ENCODE measurements around the gene TMEM200A.
"Not testable (repeated sequence)": the region's sequence is repeated elsewhere in the genome, so short reads cannot be mapped to it uniquely, and the experiment has no call there.

The TMEM200A gene

DNA sequence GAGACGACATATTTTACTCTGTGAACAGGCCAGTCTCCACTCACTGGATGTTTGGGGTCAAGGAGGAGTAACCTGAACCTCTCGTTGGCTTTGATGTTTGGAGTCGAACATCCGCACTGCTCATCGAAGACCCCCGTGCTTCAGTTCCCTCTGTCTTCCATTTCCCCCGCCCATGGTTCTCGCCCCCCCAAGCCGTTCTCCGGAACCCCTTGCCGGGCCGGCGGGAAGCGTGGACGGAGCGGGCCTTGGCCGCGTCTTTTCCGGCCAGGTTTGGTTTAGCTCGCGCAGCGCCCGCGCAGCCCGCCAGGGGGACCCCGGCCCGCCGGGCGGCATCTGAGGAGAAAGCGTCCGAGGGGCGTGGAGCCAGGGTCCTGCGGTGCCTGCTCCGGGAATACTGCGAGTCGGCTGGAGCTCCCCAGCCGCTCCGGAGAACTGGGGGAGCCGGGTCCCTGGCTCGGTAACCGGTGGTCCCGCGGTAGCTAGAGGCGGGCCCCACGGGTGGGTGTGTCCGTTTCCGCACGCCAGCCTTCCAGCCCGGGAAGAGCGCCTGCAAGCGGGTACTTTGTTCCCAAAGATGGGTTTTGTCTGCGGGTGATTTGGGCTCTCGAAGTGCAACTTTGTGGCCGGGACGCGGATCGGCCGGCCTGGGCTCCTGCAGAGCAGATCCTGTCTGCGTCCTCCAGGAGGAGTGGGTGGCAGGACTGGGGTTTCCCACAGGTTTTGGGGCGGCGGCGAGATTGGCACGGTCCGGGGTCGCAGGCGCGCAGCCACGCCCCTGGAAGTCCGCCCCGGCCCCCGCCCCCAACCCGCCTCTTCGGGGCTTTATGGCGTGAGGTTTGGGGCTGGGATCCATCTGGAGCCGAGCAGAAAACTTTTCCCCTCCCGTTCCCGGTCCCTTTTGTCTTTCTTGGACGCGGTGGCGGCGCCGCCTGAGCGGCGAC is at the start of gene TMEM200A:
TSS of gene TMEM200A (plus strand) at position 852 of the 941 bp plus-strand sequence. CDS start 74,406 bp downstream, outside the sequence.
- DNase-seq (ENCODE audit: low read depth in 2 of 2, low spot score in 1 of 2) = no peak

DNA sequence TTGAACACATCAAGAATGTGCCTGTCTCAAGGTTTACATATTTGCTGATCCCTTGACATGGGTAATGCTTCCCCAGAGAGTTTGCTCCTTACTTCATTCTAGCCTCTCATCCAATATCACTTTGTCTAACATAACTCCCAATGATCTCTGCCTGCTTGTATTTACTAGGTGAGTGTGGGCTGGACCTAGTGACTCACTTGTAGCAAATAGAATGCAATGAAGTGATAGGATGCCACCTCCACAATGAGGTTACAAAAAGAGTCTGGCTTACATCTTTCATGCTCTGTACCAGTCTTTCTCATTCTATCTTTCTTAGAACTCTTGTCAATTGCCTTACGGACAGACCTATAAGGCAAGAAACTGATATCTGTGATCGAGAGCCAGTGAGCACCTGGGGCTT is 44.9 kb upstream of the TMEM200A start:
- no peak for DNase-seq (ENCODE audit: low read depth in 2 of 2, low spot score in 1 of 2)

DNA sequence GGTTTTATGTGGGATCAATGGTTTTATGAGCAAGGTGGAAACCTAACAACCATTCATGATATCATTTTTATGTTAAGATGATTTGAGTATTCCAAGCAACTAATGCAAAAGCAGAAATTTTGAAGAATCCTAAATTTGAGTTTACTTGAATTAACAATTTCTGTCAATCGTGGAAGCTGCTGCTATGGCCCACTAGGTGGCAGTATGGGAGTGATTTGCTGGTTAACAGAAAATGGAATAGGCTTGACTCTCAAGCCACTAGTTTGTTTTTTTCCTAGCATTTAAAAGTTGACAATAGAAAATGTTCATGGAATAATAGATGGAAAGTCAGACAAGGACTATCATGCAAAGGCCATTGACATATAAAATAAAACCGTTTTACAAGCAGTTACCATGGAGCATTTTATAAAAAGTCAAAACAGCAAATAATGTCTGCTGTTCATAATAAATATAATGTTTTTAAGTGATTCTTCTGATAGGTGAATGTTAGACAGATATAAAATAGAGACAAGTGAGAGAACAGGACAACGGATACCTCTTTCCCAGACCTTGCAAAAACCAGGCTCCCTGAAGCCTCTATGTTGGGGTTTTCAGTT is 43.0 kb upstream of the TMEM200A start:
- peak; percentile 34 to 36 for DNase-seq (ENCODE audit: low read depth in 2 of 2, low spot score in 1 of 2)

DNA sequence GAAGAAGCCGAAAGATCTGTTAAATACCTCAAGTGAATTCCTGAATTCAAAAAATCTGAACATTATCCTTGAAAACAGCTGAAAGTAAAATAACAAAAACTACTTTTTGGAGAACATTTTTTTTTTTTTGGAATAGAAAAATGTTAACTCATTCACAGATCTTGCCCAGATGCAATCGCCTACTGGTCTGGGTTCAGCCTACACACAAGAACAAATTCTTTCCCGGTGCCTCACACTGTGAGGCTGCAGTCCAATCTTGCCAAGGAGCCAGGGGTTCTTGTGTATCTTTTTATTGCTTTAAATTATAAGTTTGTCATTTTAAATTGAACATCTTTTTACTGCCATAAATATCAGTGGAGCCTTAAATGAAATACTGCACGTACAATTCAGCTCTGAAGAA is 41.2 kb upstream of the TMEM200A start:
- DNase-seq (ENCODE audit: low read depth in 2 of 2, low spot score in 1 of 2) = no peak

DNA sequence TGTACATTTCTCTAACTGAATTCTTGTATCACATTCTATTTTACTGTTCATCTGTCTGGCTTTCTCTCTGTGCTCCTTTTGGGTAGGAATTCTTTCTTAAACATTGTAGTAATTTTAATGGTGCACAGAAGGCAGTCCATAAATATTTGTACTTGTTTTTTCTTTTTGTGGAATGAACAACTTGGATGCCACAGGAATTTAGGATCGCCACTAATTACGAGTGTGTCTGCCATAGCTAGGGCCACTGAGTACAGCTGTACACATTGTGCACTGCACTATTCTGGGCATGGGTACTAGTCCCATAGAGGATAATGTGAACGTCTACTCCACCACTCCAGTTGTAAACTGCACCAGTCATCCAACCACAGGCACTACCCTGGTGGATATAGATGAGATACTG is 39.3 kb upstream of the TMEM200A start:
- DNase-seq (ENCODE audit: low read depth in 2 of 2, low spot score in 1 of 2) = no peak

DNA sequence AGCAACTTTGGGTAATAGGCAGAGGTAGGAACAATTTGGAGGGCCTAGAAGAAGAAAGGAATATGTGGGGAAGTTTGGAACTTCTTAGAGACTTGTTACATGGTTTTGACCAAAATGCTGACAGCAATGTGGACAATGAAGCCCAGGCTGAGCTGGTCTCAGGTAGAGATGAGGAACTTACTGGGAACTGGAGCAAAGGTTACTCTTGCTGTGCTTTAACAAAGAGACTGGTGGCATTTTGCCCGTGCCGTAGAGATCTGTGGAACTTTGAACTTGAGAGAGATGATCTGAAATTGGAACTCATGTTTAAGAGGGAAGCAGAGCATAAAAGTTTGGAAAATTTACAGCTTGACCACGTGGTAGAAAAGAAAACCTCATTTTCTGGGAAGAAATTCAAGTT is 28.3 kb upstream of the TMEM200A start:
- DNase-seq (ENCODE audit: low read depth in 2 of 2, low spot score in 1 of 2) = no peak

DNA sequence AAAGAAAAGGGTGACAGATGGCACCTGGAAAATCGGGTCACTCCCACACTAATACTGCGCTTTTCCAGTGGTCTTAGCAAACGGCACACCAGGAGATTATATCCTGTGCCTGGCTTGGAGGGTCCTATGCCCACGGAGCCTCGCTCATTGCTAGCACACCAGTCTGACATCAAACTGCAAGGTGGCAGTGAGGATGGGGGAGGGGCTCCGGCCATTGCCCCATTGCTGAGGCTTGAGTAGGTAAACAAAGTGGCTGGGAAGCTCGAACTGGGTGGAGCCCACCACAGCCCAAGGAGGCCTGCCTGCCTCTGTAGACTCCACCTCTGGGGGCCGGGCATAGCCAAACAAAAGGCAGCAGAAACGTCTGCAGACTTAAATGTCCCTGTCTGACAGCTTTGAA is 19.5 kb upstream of the TMEM200A start:
- not testable (repeated sequence) for DNase-seq (ENCODE audit: low read depth in 2 of 2, low spot score in 1 of 2)

DNA sequence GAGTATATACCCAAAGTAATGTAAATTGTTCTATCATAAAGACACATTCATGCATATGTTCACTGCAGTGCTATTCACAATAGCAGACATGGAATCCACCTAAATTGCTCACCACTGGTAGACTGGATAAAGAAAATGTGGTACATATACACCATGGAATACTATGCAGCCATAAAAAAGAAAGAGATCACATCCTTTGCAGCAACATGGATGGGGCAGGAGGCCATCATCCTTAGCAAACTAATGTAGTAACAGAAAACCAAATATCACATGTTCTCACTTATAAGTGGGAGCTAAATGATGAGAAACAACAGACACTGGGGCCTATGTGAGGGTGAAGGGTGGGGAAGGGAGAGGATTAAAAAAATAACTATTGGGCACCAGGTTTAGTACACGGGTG is 11.5 kb upstream of the TMEM200A start:
- DNase-seq (ENCODE audit: low read depth in 2 of 2, low spot score in 1 of 2) = no peak

DNA sequence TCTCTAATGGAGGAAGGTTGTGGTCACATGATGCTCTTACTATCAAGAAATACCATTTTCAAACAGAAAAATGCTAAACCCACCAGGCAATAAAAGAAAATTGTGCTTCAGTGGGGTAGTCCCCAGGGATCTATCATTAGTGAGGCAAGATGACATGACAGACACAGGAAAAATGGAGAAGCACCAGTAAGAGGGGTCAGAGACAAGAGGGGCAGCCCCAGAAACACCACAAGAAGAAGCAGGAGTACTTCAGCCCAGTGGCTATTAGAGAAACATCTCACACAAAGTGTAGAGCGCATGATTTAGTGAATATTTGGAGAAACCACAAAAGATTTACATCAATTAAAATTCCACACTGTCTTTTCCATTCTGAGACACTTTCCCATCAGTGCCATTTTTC is 10.2 kb upstream of the TMEM200A start:
- no peak for DNase-seq (ENCODE audit: low read depth in 2 of 2, low spot score in 1 of 2)

DNA sequence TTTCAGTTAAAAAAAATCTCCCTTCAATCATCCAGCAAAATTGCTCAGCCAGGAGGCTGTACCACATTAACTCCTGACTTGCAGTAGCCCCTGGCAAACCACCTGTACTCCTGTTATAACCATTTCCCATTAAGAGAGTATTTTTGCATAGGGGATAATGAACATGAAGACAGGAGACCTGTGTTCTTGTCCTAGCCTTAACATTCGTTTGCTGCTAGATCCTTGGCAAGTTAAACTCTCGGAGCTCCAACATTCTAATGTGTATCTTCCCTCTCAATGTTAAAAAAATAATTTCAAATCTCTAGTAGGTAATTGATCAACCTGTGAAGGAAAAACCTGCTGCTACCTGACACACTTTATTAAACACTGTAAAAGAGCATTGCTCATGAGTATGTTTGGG is 8.4 kb upstream of the TMEM200A start:
- DNase-seq (ENCODE audit: low read depth in 2 of 2, low spot score in 1 of 2) = no peak

DNA sequence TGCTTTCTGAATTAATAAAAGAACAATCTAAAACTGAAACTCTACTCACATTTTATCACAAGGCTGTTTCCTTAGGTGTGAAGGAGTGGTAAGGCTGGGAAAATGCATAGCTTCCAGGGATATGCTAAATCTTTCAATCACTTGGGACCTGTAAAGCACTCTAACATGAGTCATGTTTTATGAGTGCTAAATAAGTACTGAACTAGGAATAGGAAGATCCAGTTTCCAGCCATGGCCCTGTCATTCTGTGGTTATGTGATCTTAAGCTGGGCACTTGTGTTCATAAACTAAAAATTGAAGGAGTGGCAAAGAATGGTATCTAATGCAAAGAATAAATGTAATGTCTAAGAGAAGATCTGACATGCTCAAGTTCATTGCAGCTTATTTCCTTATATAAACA is 6.1 kb upstream of the TMEM200A start:
- no peak for DNase-seq (ENCODE audit: low read depth in 2 of 2, low spot score in 1 of 2)

DNA sequence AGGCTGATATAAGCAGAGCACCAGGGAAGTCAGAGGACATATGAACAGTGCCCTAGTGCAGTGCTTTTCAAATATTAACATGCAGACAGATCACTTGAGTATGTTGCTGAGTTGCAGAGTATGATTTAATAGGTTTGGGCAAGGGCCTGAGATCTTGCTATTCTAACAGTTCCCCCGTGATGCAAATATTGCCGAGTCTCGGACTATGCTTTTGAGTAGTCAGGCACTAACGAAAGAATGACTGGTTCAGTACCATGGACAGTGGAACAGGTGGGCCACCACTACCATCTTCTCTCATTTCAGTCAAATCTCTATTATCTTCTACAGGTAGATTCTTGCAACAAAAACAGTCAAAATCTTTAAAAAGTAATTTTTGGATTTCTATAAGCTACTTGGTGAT is 3.7 kb upstream of the TMEM200A start:
- no peak for DNase-seq (ENCODE audit: low read depth in 2 of 2, low spot score in 1 of 2)

DNA sequence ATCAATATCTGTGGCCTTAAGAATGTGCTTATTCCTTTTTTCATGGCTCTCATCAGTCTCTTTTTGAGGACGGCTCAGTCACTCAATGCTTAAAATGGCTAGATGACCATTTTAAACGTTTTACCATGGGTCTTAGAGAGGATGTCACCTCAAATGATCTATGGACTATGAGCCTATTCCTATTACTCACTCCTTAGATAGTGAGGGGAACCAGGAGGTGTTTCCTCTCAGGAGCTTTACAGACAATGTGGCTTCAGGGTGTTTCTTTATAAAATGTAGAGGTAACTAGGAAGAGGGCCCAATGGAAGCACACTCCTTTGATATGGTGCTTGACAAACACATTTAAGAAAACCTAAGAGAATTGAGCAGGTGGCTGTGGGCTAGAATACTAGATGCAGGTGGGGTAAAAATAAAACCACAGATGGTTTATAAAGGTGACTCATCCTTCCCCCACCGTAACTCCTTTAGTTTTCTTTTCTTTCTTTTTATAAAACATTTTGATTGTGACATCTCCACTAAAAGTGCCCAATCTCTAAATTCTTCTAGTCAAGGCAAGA is 1.5 kb upstream of the TMEM200A start:
- no peak for DNase-seq (ENCODE audit: low read depth in 2 of 2, low spot score in 1 of 2)

DNA sequence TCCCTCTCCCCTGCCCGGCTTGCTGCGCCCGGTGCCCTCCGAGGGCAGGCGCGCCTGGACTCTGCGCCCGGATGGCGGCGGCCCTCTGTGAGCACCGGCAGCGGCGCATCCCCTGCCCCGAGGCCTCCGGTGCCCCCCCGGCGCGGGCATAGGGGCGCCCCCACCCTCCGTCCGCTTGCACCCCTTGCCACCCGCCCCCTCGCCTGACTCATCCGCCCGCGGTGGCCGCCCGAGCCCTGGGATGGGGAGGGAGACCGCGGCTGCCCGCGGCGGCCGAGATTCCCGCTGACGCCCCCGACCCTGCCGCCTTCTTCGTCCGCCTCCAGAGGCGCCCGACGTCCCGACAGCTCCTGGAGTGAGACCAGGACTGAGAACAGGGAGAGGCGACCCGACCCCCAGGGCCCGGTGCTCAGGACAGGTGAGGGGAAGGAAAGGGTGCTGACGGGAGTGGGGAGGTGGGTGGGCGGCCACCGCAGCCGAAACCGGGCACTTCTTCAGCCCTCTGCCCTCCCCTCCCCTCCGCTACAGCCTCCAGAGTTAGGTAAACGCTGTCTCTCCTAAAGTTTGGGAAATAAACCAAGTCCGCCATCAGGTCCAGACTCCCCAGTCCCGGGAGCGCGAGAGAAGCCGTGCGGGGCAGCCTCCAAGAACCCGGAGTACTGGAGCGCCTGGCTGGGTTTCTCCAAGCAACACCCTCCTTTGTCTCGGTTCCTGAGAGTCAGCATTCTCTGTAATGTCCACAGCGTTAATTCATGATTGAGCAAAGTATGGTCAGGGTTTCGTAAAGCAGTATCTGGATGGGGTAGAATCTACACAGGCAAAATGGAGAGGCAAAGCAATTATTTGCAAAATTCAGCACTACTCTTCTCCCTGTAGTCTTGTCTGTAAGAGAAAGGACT is 539 bp downstream of the TMEM200A start:
- no peak for DNase-seq (ENCODE audit: low read depth in 2 of 2, low spot score in 1 of 2)

DNA sequence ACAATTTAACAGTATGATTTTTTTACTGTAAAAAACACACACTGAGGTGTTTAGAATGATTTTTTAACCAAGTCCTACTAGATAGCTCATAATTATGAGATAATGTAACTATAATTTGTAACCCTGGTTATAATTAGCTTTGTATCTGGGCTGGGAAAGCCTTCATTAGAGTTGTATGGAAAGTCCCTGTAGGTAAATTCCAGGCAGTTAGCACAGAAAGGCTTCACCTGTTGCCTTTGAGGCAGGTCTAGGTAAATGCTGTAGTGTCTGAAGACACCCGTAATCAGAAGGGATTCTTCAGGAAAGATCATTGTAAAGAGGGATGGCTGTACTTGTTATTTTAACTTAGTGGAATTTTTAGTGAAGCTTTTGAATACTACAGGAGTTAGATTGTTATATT is 1.9 kb downstream of the TMEM200A start:
- DNase-seq (ENCODE audit: low read depth in 2 of 2, low spot score in 1 of 2) = no peak

DNA sequence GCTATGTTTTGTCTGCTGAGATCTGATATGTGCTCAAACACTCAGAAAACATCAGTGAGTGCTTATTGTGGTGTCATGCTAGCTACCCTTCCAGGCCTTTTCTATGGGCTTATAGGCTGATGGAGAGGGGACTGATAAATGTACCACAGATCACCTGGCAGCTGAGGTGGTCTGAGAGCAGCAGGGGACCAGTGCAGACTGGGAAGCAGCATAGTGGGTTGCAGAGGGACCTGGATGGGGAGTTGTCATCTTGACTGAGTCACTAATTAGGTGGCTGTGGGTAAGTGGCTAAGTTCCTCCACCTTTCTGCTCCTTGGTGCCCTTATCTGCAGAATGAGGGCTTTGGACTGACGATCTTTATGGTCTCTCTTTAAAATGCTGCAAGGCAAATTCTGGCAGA is 2.8 kb downstream of the TMEM200A start:
- no peak for DNase-seq (ENCODE audit: low read depth in 2 of 2, low spot score in 1 of 2)

DNA sequence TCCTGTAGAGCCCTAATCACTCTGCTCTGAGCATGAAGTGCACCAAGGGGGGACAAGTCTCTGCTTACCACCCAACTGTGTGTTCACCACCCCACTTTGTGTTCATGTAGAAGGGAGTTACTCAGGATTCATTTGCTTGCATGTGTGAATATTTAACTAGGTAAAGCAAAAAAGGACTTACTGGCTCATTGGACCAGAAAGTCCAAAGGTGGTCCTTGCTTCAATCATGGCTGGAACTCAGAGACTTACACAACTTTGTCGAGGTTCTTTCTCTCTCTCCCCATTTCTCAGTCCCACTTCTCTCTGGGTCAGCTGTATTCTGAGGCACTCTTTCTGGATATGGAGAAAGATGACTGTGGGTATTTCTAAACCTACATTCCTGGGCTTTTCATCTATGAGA is 4.0 kb downstream of the TMEM200A start:
- DNase-seq (ENCODE audit: low read depth in 2 of 2, low spot score in 1 of 2) = no peak

DNA sequence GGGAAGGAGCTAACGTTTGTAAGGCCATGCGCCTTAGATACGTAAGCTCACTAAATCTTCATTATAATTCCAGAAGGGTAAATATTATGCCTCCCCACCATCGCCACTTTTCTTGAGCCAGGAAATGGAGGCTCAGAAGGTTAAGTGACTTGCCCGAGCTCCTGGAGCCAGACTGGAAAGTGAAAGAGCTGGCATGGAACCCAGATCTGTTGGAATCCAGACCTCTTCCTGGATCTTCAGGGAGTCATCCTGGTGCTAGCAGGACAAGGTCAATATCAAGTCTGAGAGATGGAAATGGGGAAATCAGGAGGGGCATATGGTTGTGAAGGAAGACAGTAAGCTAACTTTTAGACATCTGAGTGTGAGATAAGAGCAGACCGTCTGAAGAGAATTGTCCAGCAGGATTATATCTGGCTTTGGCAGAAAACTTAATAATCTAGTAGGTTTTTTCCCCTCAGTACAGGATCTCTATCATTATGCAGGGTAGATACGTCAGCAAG is 6.2 kb downstream of the TMEM200A start:
- no peak for DNase-seq (ENCODE audit: low read depth in 2 of 2, low spot score in 1 of 2)

DNA sequence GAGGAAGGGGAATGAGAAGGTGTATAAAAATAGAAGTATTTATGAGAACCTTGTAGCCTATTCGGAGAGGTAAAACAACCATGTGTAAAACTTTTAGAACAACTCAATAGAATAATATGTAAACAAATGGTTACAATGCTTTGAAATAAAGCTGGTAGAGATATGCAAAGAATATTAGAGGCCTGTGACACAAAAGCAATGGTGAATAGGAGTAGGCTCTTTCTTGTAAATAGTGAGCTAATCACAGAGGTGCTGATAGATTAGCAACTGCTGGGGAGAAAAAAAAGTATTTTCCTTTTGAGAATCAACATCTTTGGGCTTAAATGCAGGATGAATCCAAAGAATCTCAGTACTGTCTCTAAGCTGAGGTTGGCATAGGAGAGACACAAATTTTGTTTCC is 7.0 kb downstream of the TMEM200A start:
- DNase-seq (ENCODE audit: low read depth in 2 of 2, low spot score in 1 of 2) = no peak

DNA sequence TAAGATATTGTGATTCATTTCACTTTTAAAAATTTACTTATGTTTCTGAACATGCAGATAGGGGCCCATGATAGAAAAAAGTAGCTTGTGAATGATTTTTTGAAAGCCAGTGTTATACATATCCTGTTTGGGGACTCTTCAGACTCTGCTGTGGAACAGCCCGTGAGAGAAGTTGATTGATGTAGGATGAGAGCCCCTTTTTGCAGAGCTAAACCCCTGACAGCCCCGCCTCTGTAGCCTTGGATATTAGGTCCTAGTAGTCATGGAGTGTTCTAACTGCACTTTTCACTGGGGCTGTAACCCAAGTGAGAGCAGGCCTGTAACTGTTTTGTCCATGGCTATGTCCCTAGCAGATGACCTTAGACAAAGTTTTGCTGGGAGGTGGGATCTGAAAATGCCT is 8.2 kb downstream of the TMEM200A start:
- no peak for DNase-seq (ENCODE audit: low read depth in 2 of 2, low spot score in 1 of 2)

DNA sequence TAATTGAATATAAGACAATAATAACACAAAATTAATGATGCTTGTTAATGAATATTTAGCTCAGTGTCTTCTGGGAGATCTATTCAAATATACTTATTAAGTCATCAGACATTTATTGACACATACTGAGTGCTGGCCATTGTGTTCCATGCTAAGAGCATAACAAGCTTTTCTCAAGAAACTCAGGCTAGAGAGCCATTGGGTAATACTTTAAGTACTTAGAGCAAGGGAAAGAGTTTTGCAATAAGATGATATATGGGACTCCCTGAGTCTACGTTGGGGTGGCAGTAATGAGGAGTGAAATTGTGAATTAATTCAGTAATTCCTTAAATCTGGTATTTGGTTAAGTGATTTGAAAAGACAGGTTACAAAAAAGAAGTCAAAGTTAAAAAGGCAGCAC is 11.1 kb downstream of the TMEM200A start:
- no peak for DNase-seq (ENCODE audit: low read depth in 2 of 2, low spot score in 1 of 2)

Data from stimulated activated CD8-positive, alpha-beta memory T cell treated with anti-CD3 and anti-CD28 coated beads, Interleukin-4, amount 100 ng/mL, for 1 hour (primary cell).